H1 (cell line): ENCODE measurements around the gene SCNM1.
A peak's percentile ranks its signal among the peaks of the same experiment; 100 is the strongest.

Source experiments
- ATF2 ChIP-seq: IDR thresholded peaks from 2 replicates; pipeline ENCODE4 v1.6.1; 2012; ENCODE audit warnings: low read length, inconsistent platforms
- CBX5 ChIP-seq: fragments of 300-800, 300-1000 bp; sonication (generic); IDR thresholded peaks from 2 replicates; pipeline ENCODE4 v1.7.1; 2016; ENCODE audit warnings: antibody characterized with exemption, low read length, low read depth
- CTCF ChIP-seq, 3 experiments: IDR thresholded peaks; 1 replicate in 2 of 3; 2 replicates in 1 of 3; pipeline versions ENCODE4 v1.5.1 to v1.6.1; 2011; ENCODE audit warnings: low read length in 3 of 3, mild to moderate bottlenecking in 3 of 3, inconsistent platforms in 2 of 3, low read depth in 1 of 3, moderate library complexity in 1 of 3; ENCODE audit not compliant: insufficient read depth in 1 of 3; ENCODE audit errors: control extremely low read depth in 1 of 3
- HDAC2 ChIP-seq, 2 experiments: fragments of 300-600 bp in 1 of 2; sonication (generic) in 1 of 2; IDR thresholded peaks; 2 replicates each; pipeline ENCODE4 v1.6.1; 2011 to 2012; ENCODE audit warnings: low read depth in 2 of 2, low read length in 2 of 2, mild to moderate bottlenecking in 2 of 2, moderate library complexity in 2 of 2, borderline replicate concordance in 1 of 2, inconsistent platforms in 1 of 2
- HDAC6 ChIP-seq: IDR thresholded peaks from one replicate; pipeline ENCODE4 v1.7.1; 2012; ENCODE audit warnings: low read depth, mild to moderate bottlenecking, inconsistent platforms, low read length, moderate library complexity
- KDM1A ChIP-seq: fragments of 200-600, 300-600 bp; sonication (generic); IDR thresholded peaks from 2 replicates; pipeline ENCODE4 v1.7.1; 2016; ENCODE audit warnings: mild to moderate bottlenecking, low read length, borderline replicate concordance
- MAX ChIP-seq: IDR thresholded peaks from 2 replicates; pipeline ENCODE4 v1.6.1; 2012; ENCODE audit warnings: inconsistent platforms
- POLR2A ChIP-seq, 2 experiments: IDR thresholded peaks; 1 replicate in 1 of 2; 2 replicates in 1 of 2; pipeline ENCODE4 v1.6.1; 2011; ENCODE audit warnings: low read depth in 2 of 2, low read length in 2 of 2, mild to moderate bottlenecking in 2 of 2; ENCODE audit errors: control extremely low read depth in 1 of 2
- RAD21 ChIP-seq, 2 experiments: IDR thresholded peaks in 1 of 2; conservative IDR thresholded peaks in 1 of 2; 2 replicates each; pipeline ENCODE4 v1.6.1; 2011; ENCODE audit warnings: low read depth in 2 of 2, low read length in 2 of 2, improper control_type of control experiment in 1 of 2, inconsistent platforms in 1 of 2, mild to moderate bottlenecking in 1 of 2, moderate library complexity in 1 of 2
- RBBP5 ChIP-seq: IDR thresholded peaks from 2 replicates; pipeline ENCODE4 v1.7.1; 2012; ENCODE audit warnings: low read depth, mild to moderate bottlenecking, inconsistent platforms, low read length, moderate library complexity, borderline replicate concordance
- RFX5 ChIP-seq: IDR thresholded peaks from 2 replicates; pipeline ENCODE4 v1.6.1; 2011; ENCODE audit warnings: low read depth, low read length, improper control_type of control experiment, borderline replicate concordance
- USF2 ChIP-seq: IDR thresholded peaks from 2 replicates; pipeline ENCODE4 v1.6.1; 2011; ENCODE audit warnings: low read length, improper control_type of control experiment
- YY1 ChIP-seq: IDR thresholded peaks from 2 replicates; pipeline ENCODE4 v1.6.1; 2011; ENCODE audit warnings: low read depth, mild to moderate bottlenecking, low read length

- no peak for TF ChIP-seq POLR2A (IDR thresholded peaks at IDR 0.05; ENCODE audit: control extremely low read depth in 1 of 2, low read depth in 2 of 2, low read length in 2 of 2)
- TF ChIP-seq USF2: no peak
- TF ChIP-seq RFX5: no peak
- no peak for TF ChIP-seq CTCF (IDR thresholded peaks at IDR 0.05; ENCODE audit: control extremely low read depth in 1 of 3, insufficient read depth in 1 of 3, low read depth in 1 of 3, low read length in 3 of 3)
- TF ChIP-seq RBBP5: no peak
- TF ChIP-seq ATF2: no peak
- no peak for TF ChIP-seq YY1
- no peak for TF ChIP-seq HDAC2 (IDR thresholded peaks at IDR 0.05; ENCODE audit: borderline replicate concordance in 1 of 2, low read depth in 2 of 2, low read length in 2 of 2)
- 0 out of 2 replicates have a peak, but pooled peaks have one; percentile 30 for TF ChIP-seq MAX
- no peak for TF ChIP-seq KDM1A
- TF ChIP-seq RAD21 (IDR thresholded peaks at IDR 0.05 in 1 of 2, conservative IDR thresholded peaks at IDR 0.05 in 1 of 2; ENCODE audit: low read depth in 2 of 2, low read length in 2 of 2): no peak
- TF ChIP-seq HDAC6: no peak
- TF ChIP-seq CBX5: no peak
These were observed 7.1 kb upstream of the SCNM1 start for GRCh38 chr1:151158751-151159251.
